ENCODE measurements around the gene PAK2. TPM values are rescaled to one million over a fixed set of nuclear protein-coding genes. Genes with fewer than 3 reads are reported as not detected.

The PAK2 gene
- total and polyA plus RNA-seq, 2 of the 4 experiments (the other 2 are of a cell fraction) = 31.8 to 36.0 TPM

- Histone ChIP-seq H3K4me2 (ENCODE audit: low read depth, low read length) (no peak overlapping the region), H3K14ac (replicated peaks; ENCODE audit: low read depth, low read length) (no peak overlapping the region), H3K4ac (ENCODE audit: low read depth, low read length) (no peak overlapping the region), H3K9me3 (ENCODE audit: control insufficient read depth, insufficient read depth, low read length) (no peaks in the 10 kb centered on the region), H2BK20ac (ENCODE audit: low read depth, low read length) (no peak overlapping the region), H3K27ac (ENCODE audit: insufficient read depth, low read length) (no peak overlapping the region), H3K18ac (ENCODE audit: low read depth, low read length) (no peak overlapping the region), H3K9ac (ENCODE audit: low read depth, low read length) (no peak overlapping the region), H3K23ac (ENCODE audit: low read depth, low read length) (no peak overlapping the region), H2BK5ac (ENCODE audit: low read depth, low read length, poor library complexity, severe bottlenecking) (no peak overlapping the region), H2BK120ac (ENCODE audit: low read depth, low read length) (no peak overlapping the region), H3K4me3 (ENCODE audit: insufficient read depth, low read depth, low read length) (no peak overlapping the region), H2AFZ (replicated peaks; ENCODE audit: low read length, poor library complexity) (no peak overlapping the region), H4K20me1 (ENCODE audit: insufficient read depth, low read length) (peaks cover 7% of the 10 kb centered on the region; the same call in 1 of the 2 replicates), H2AK5ac (ENCODE audit: low read depth, low read length) (no peak overlapping the region), H3K9me1 (ENCODE audit: insufficient read depth, low read length) (no peaks in the 10 kb centered on the region), H3K79me1 (ENCODE audit: low read depth in 1 of 2, low read length in 2 of 2) (peaks cover 10 to 13% of the 10 kb centered on the region in 2 experiments; a peak in 3 of 4 replicates), H4K91ac (ENCODE audit: insufficient read depth, low read depth, low read length) (no peak overlapping the region), H3K4me1 (ENCODE audit: control insufficient read depth, insufficient read depth, low read length) (0 out of 2 replicates have a peak, but pooled peaks cover 1% of the 10 kb centered on the region), H3K36me3 (ENCODE audit: control insufficient read depth, insufficient read depth, low read length) (peaks cover 28% of the 10 kb centered on the region), H2AK9ac (replicated peaks; ENCODE audit: low read depth, low read length, poor library complexity) (no peak overlapping the region), H3K27me3 (ENCODE audit: control insufficient read depth, insufficient read depth, low read length) (no peaks in the 10 kb centered on the region), H2BK15ac (ENCODE audit: low read depth, low read length) (no peak overlapping the region), H3K56ac (ENCODE audit: extremely low read depth, insufficient read depth, low read length) (no peak overlapping the region), H4K8ac (ENCODE audit: low read depth in 2 of 2, low read length in 2 of 2) (no peak overlapping the region), H4K5ac (ENCODE audit: low read depth, low read length) (no peak overlapping the region)
- intact Hi-C loops (cut with micrococcal nuclease) = loop anchor here (5.0 kb wide), 1 partner anchor 62 kb away; no protein-coding TSS in a partner anchor
- in situ Hi-C loops (cut with MboI; ENCODE audit: low sequenced_read_pairs) = no loop called here
- POLR2A ChIA-PET (ENCODE audit: unreplicated experiment) = no interaction called here
- CTCF ChIA-PET = no interaction called here
- dilution Hi-C loops (cut with HindIII; ENCODE audit: low sequenced_read_pairs, unreplicated experiment) = no loop called here
- no CpG with 5 or more reads among the region's 1 CpG for WGBS, 2 experiments (ENCODE audit: extremely low coverage in 2 of 2, insufficient read length in 1 of 2)
- no peak for ATAC-seq (ENCODE audit: low read depth)
- BruUV-seq (replicated peaks) = no TSS peak
- DNase-seq = no peak
- TF ChIP-seq CTCF (conservative IDR thresholded peaks at IDR 0.05; ENCODE audit: low read depth, low read length) = no peak
- peak; percentile 46 for TF ChIP-seq MAFK (IDR thresholded peaks at IDR 0.05; ENCODE audit: low read depth, low read length)
Measured at GRCh38 chr3:196804773-196805172, 65.1 kb downstream of the PAK2 start.
